SK-N-SH (cell line): ENCODE measurements around the gene SHROOM3.

Experiments used
- CTCF ChIP-seq: fragments of 200-600 bp; sonication (generic); IDR thresholded peaks from 2 replicates; pipeline ENCODE4 v1.6.1; 2017; ENCODE audit warnings: antibody characterized with exemption, mild to moderate bottlenecking, moderate library complexity
- MAX ChIP-seq: IDR thresholded peaks from 2 replicates; pipeline ENCODE4 v1.4.0; 2012; ENCODE audit warnings: low read depth
- NRF1 ChIP-seq: IDR thresholded peaks from 2 replicates; pipeline ENCODE4 v1.6.1; 2012; ENCODE audit warnings: low read depth, mild to moderate bottlenecking, low read length
- PBX3 ChIP-seq: IDR thresholded peaks from 2 replicates; pipeline ENCODE4; 2012
- POLR2AphosphoS5 ChIP-seq: IDR thresholded peaks from 2 replicates; pipeline ENCODE4 v1.6.1; 2012; ENCODE audit warnings: low read depth, low read length
- REST ChIP-seq: IDR thresholded peaks from 2 replicates; pipeline ENCODE4 v1.6.1; 2012; ENCODE audit warnings: mild to moderate bottlenecking, low read depth, low read length, moderate library complexity

GRCh38 chr4:76811604-76812412 is 376.8 kb downstream of the SHROOM3 start:
- TF ChIP-seq CTCF (no peak), REST (no peak), POLR2AphosphoS5 (no peak), NRF1 (no peak), PBX3 (peak; percentile 21; the same call in 1 of the 2 replicates), MAX (no peak)
